CD4-positive, alpha-beta memory T cell (primary cell): Measurements from ENCODE around the gene UNC45B. TPM values are rescaled to one million over a fixed set of nuclear protein-coding genes. Genes with fewer than 3 reads are reported as not detected.

Experiments used
- CTCF ChIA-PET: fragments of 350-600 bp; sonication (Branson Sonifier 250); formaldehyde crosslinking; loops from one replicate; lab custom pipeline; 2021; ENCODE audit warnings: inconsistent platforms; ENCODE audit not compliant: partially characterized antibody; lab: Charles Lee
- POLR2A ChIA-PET: fragments of 350-600 bp; sonication (Branson Sonifier 250); formaldehyde crosslinking; loops from one replicate; lab custom pipeline; 2021; ENCODE audit not compliant: partially characterized antibody; lab: Charles Lee
- DNase-seq, 5 donors: peaks; one replicate each; pipeline versions ENCODE4 v3.0.0 to v3.0.0-alpha.2; 2020 to 2022; ENCODE audit warnings: mixed read lengths in 1 of 5
- H3K27ac ChIP-seq: one replicate; pipeline ENCODE4 v1.7.0; 2013; ENCODE audit warnings: low read depth, low read length
- H3K27me3 ChIP-seq: 2 replicates; pipeline ENCODE4 v1.7.0; 2013; ENCODE audit warnings: mild to moderate bottlenecking, low read length, moderate library complexity; ENCODE audit not compliant: insufficient read depth
- H3K36me3 ChIP-seq: 2 replicates; pipeline ENCODE4 v1.7.0; 2013; ENCODE audit warnings: mild to moderate bottlenecking, low read length, moderate library complexity; ENCODE audit not compliant: insufficient read depth
- H3K4me1 ChIP-seq: 2 replicates; pipeline ENCODE4 v1.7.0; 2013; ENCODE audit warnings: mild to moderate bottlenecking, low read length, moderate library complexity; ENCODE audit not compliant: insufficient read depth
- H3K4me3 ChIP-seq, 2 donors: one replicate each; pipeline ENCODE4 v1.7.0; 2013; ENCODE audit warnings: low read length in 2 of 2, mild to moderate bottlenecking in 1 of 2
- H3K9me3 ChIP-seq, 2 donors: one replicate each; pipeline ENCODE4 v1.7.0; 2013; ENCODE audit warnings: low read length in 2 of 2, control low read depth in 1 of 2; ENCODE audit not compliant: control insufficient read depth in 1 of 2
- H3K27ac Mint-ChIP-seq, 7 donors: one replicate each; pipeline ENCODE4 v1.8.0; 2020 to 2021; ENCODE audit warnings: mixed read lengths in 7 of 7, mild to moderate bottlenecking in 6 of 7, inconsistent platforms in 3 of 7, moderate library complexity in 3 of 7
- H3K27me3 Mint-ChIP-seq, 2 donors: one replicate each; pipeline ENCODE4 v1.8.0; 2020 to 2021; ENCODE audit warnings: mixed read lengths in 2 of 2
- H3K36me3 Mint-ChIP-seq, 2 donors: one replicate each; pipeline ENCODE4 v1.8.0; 2020 to 2021; ENCODE audit warnings: mixed read lengths in 2 of 2, inconsistent platforms in 1 of 2, mild to moderate bottlenecking in 1 of 2
- H3K4me1 Mint-ChIP-seq, 4 donors: one replicate each; pipeline ENCODE4 v1.8.0; 2020 to 2021; ENCODE audit warnings: mixed read lengths in 4 of 4, mild to moderate bottlenecking in 1 of 4
- H3K4me3 Mint-ChIP-seq, 8 donors: one replicate each; pipeline ENCODE4 v1.8.0; 2020 to 2021; ENCODE audit warnings: mixed read lengths in 8 of 8, mild to moderate bottlenecking in 7 of 8, moderate library complexity in 6 of 8, inconsistent platforms in 3 of 8
- H3K9me3 Mint-ChIP-seq, 8 donors: one replicate each; pipeline ENCODE4 v1.8.0; 2020 to 2021; ENCODE audit warnings: mixed read lengths in 8 of 8, mild to moderate bottlenecking in 5 of 8, inconsistent platforms in 3 of 8, moderate library complexity in 1 of 8
- intact Hi-C: fragments of 100-400 bp; cut with micrococcal nuclease; formaldehyde crosslinking; loops from one replicate; pipeline ENCODE4 v1.15.1; 2023
- polyA plus RNA-seq, 2 donors: library from polyadenylated mRNA; unstranded; fragments of 300-500 nt; fragmentation: Illumina TruSeq; gene quantifications; one replicate each; pipeline ENCODE4 v1.2.3, GENCODE V29; 2021
- total RNA-seq, 2 experiments: library from RNA; stranded (reverse); gene quantifications; one replicate each; pipeline ENCODE4 v1.2.3, GENCODE V29; 2021

Gene UNC45B
- total and polyA plus RNA-seq, 4 experiments from 2014 or later = 0.13 to 0.73 (median 0.64) TPM

DNA sequence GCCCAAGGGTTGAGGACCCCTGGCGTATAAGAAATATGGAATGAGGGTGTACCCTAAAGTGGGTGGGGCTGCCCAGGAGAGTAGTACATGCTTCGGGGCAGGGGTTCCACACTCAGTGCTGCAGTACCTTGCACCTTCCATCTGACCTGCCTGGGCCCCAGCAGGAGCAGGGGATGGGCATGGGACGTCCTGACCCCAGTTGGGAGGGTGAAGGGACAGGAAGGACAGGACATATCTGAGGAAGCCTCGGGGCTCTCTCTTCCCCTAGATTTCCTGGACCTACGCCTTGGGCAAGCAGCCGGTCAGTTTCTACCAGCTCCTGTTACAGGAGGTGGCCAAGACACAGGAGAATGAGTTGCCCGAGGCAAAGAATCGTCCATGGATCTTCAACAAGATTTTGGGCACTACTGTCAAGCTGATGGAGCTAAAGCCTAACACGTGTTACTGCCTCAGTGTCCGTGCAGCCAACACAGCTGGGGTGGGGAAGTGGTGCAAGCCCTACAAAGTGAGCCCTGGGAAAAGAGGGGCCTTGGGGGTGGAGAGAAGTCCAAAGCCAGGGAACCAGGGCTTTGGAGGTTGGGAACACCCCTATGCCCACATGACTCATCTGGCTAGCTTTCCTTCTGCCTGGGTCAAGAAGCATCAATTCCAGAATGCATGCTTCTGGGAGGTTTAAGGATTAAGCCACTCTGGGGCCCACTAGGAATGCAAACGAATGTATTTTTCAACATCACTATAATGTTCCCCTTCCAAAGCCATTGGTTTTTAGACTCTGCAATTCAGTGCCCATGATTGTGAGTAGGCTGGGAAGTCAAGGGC lies 18.3 kb upstream of the UNC45B start:
- intact Hi-C loops = no loop called here
- Mint-ChIP-seq H3K36me3 (peaks cover 16 to 37% of the 10 kb centered on the region in 2 donors), H3K27me3 (no peaks in the 10 kb centered on the region), H3K27ac (no peak overlapping the region), H3K4me3 (no peak overlapping the region), H3K4me1 (peaks cover 0 to 6% (median 0%) of the 10 kb centered on the region in 4 donors), H3K9me3 (no peaks in the 10 kb centered on the region)
- H3K27me3 ChIP-seq = no peaks in the 10 kb centered on the region
- H3K4me3 ChIP-seq = no peak overlapping the region
- no peaks in the 10 kb centered on the region for H3K4me1 ChIP-seq
- POLR2A ChIA-PET = interaction anchor here (0.6 to 2.0 kb wide), 3 partner anchors 11 to 680 kb away, joined by 4 to 6 read pairs (median 6); partner anchors contain the start of gene TAF15
- H3K27ac ChIP-seq = no peak overlapping the region
- DNase-seq = no peak
- H3K9me3 ChIP-seq = no peaks in the 10 kb centered on the region
- CTCF ChIA-PET = interaction anchor here (3.1 kb wide), 1 partner anchor 10 kb away, joined by 14 read pairs; the partner anchor contains the start of gene RAD51D
- H3K36me3 ChIP-seq = peaks cover 29% of the 10 kb centered on the region

DNA sequence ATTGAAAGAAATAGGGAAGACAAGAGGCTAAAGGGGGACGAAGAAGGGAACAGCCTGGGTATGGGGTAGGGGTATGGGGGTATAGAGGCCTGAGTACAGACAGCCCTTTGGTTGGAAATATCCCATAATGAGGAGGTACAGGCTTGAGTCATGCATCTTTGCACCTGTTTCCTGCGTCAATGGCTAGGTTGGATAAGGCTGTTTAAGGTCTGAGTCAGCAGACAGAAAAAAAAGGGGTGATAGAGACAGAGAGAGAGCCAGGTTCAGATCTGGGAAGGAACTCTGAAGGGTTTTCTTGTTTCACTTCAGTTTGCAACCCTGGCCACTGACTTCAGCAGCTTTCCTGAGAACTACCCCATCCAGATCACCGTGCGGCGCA lies 17.7 kb upstream of the UNC45B start:
- H3K36me3 Mint-ChIP-seq = peaks cover 16 to 43% of the 10 kb centered on the region in 2 donors
- CTCF ChIA-PET = interaction anchor here (3.1 kb wide), 1 partner anchor 10 kb away, joined by 14 read pairs; the partner anchor contains the start of gene RAD51D
- no peak overlapping the region for H3K27ac Mint-ChIP-seq
- no peak for DNase-seq
- no peaks in the 10 kb centered on the region for H3K27me3 ChIP-seq
- H3K27me3 Mint-ChIP-seq = no peaks in the 10 kb centered on the region
- no peaks in the 10 kb centered on the region for H3K9me3 Mint-ChIP-seq
- no peak overlapping the region for H3K4me3 ChIP-seq
- H3K4me1 ChIP-seq = no peaks in the 10 kb centered on the region
- intact Hi-C loops = no loop called here
- H3K27ac ChIP-seq = no peak overlapping the region
- POLR2A ChIA-PET = interaction anchor here (1.4 to 2.0 kb wide), 3 partner anchors 11 to 679 kb away, joined by 3 to 6 read pairs (median 4); partner anchors contain the start of gene TAF15
- H3K9me3 ChIP-seq = no peaks in the 10 kb centered on the region
- H3K36me3 ChIP-seq = peaks cover 35% of the 10 kb centered on the region
- H3K4me3 Mint-ChIP-seq = no peak overlapping the region
- H3K4me1 Mint-ChIP-seq = peaks cover 0 to 6% (median 0%) of the 10 kb centered on the region in 4 donors

DNA sequence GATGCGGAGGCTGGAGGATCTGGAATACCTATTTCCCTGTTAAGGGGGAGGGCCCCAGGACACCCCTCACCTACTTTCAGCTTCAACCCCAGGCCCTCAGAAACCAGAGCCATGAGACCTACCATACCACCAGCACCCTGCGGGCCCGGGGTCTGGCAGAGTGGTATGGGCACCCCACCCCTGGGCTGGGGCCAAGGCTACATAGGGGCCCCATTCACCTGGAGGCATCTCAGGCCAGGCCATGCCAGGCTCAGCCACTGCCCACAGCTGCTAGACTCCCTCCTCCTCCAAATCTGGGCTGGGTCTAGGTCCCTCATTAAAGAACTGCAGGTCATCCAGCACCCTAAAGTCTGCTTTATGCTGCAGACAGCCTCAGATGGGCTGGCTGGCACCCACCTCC lies 17.2 kb upstream of the UNC45B start:
- Histone ChIP-seq H3K4me3 (no peak overlapping the region), H3K36me3 (peaks cover 39% of the 10 kb centered on the region), H3K27me3 (no peaks in the 10 kb centered on the region), H3K27ac (no peak overlapping the region), H3K9me3 (no peaks in the 10 kb centered on the region), H3K4me1 (no peaks in the 10 kb centered on the region)
- no peak overlapping the region for H3K4me3 Mint-ChIP-seq
- H3K36me3 Mint-ChIP-seq = peaks cover 20 to 47% of the 10 kb centered on the region in 2 donors
- peaks cover 0 to 6% (median 0%) of the 10 kb centered on the region in 4 donors for H3K4me1 Mint-ChIP-seq
- intact Hi-C loops = no loop called here
- H3K27me3 Mint-ChIP-seq = no peaks in the 10 kb centered on the region
- H3K9me3 Mint-ChIP-seq = no peaks in the 10 kb centered on the region
- H3K27ac Mint-ChIP-seq = no peak overlapping the region
- ChIA-PET CTCF (no interaction called here), POLR2A (interaction anchor here (1.4 to 2.0 kb wide), 3 partner anchors 11 to 679 kb away, joined by 3 to 6 read pairs (median 4); partner anchors contain the start of gene TAF15)
- DNase-seq = no peak

DNA sequence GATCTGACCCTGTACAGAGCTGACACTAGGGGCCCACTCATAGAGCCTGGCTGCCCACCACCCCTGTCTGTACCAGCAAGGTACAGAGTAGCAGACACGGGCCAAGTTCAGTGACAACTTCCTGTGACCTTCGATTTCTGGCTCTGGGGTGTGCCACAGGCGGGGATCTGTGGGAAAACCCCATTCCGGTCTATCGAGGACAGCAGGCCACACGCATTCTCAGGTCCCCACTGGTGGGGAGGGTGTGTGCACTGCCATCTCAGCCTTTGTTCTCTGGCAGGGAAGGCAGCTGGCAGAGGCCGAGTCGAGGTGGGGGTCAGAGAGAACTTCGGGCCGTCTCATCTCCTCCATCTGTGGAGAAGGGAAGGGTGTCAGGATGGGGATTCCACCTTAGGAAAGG lies 15.5 kb upstream of the UNC45B start:
- no peak for DNase-seq
- Histone ChIP-seq H3K4me1 (no peaks in the 10 kb centered on the region), H3K4me3 (no peak overlapping the region), H3K27me3 (no peaks in the 10 kb centered on the region), H3K36me3 (peaks cover 56% of the 10 kb centered on the region), H3K9me3 (no peaks in the 10 kb centered on the region), H3K27ac (no peak overlapping the region)
- intact Hi-C loops = no loop called here
- H3K4me1 Mint-ChIP-seq = peaks cover 0 to 6% (median 0%) of the 10 kb centered on the region in 4 donors
- H3K36me3 Mint-ChIP-seq = peaks cover 26 to 64% of the 10 kb centered on the region in 2 donors
- H3K27me3 Mint-ChIP-seq = no peaks in the 10 kb centered on the region
- CTCF ChIA-PET = no interaction called here
- H3K4me3 Mint-ChIP-seq = no peak overlapping the region
- POLR2A ChIA-PET = no interaction called here
- no peak overlapping the region for H3K27ac Mint-ChIP-seq
- no peaks in the 10 kb centered on the region for H3K9me3 Mint-ChIP-seq

DNA sequence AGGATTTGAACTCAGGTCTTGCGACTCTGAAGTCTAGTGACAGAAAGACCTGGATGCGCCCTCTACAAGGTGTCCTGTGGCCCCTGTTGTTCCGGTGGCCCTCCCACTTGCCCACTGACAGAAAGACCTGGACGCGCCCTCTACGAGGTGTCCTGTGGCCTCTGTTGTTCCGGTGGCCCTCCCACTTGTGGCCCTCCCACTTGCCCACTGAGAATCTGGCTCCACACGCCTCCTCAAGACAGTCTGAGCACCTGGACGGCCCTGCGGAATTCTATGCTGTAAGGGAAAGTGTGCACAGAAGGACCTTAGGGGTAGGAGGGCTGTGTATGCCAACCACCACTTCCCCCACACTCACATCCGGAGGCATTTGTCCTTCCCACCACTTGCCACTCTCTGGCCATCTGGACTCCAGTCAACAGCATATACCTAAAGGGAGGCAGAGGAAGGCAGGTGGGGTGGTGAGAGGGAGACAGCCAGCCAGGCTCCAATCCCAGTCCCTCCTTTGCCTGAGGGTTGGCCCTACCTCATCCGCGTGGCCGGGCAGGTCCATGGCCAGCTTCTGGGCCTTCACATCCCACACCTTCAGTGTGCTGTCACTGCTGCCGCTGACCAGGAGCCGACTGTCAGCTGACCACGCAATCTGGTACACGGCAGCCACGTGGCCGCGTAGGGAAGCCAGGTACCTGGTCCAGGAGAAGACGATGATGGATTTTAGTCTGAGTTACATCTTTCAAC lies 14.6 kb upstream of the UNC45B start:
- H3K27ac ChIP-seq = no peak overlapping the region
- Mint-ChIP-seq H3K36me3 (peaks cover 26 to 72% of the 10 kb centered on the region in 2 donors), H3K27me3 (no peaks in the 10 kb centered on the region), H3K4me1 (peaks cover 0 to 6% (median 0%) of the 10 kb centered on the region in 4 donors), H3K27ac (no peak overlapping the region), H3K4me3 (no peak overlapping the region), H3K9me3 (no peaks in the 10 kb centered on the region)
- no peaks in the 10 kb centered on the region for H3K27me3 ChIP-seq
- intact Hi-C loops = no loop called here
- POLR2A ChIA-PET = interaction anchor here (0.6 kb wide), 1 partner anchor 55 kb away, joined by 4 read pairs; no protein-coding TSS in a partner anchor
- no peak for DNase-seq
- peaks cover 63% of the 10 kb centered on the region for H3K36me3 ChIP-seq
- no peaks in the 10 kb centered on the region for H3K4me1 ChIP-seq
- CTCF ChIA-PET = no interaction called here
- H3K9me3 ChIP-seq = no peaks in the 10 kb centered on the region
- no peak overlapping the region for H3K4me3 ChIP-seq

DNA sequence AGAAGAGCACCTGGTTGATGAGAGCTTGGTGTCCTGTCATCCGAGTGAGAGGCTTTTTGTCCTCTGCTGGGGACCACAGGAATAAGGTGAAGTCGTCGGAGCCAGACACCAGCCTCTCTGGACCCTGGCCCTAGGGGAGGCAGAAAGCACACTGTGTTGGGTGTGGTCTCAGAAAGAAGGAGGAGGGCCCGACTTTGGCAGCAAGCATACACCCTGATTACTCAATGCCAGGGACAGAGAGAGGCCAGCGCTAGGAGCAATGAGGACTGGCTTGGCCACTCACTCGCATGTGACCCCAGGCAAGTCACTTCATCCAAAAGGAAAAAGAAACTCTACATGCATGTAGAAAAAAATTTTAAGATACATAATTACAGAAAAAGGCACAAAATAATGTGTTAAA lies 12.3 kb upstream of the UNC45B start:
- H3K4me1 ChIP-seq = no peaks in the 10 kb centered on the region
- Mint-ChIP-seq H3K27ac (peak overlapping the region in 1 of 7 donors; percentile 48), H3K9me3 (no peaks in the 10 kb centered on the region), H3K27me3 (no peaks in the 10 kb centered on the region), H3K4me1 (peaks cover 0 to 8% (median 1%) of the 10 kb centered on the region in 4 donors), H3K4me3 (no peak overlapping the region), H3K36me3 (peaks cover 26 to 88% of the 10 kb centered on the region in 2 donors)
- intact Hi-C loops = no loop called here
- no peaks in the 10 kb centered on the region for H3K9me3 ChIP-seq
- H3K36me3 ChIP-seq = peaks cover 78% of the 10 kb centered on the region
- POLR2A ChIA-PET = no interaction called here
- CTCF ChIA-PET = interaction anchor here (0.7 kb wide), 1 partner anchor 613 kb away, joined by 3 read pairs; no protein-coding TSS in a partner anchor
- no peak for DNase-seq
- no peaks in the 10 kb centered on the region for H3K27me3 ChIP-seq
- H3K4me3 ChIP-seq = no peak overlapping the region
- H3K27ac ChIP-seq = no peak overlapping the region

DNA sequence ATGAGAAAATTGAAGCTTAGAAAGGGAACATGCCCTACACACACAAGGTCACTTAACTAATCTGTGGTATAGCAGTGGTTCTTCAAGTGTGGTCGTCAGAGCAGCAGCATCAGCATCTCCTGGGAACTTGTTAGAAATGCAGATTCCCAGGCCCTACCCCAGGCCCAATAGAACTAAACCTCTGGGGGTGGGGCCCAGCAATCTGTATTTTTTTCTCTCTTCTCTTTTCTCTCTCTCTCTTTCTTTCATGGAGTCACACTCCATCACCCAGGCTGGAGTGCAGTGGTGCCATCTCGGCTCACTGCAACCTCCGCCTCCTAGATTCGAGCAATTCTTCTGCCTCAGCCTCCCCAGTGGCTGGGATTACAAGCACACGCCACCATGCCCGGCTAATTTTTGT lies 9.4 kb upstream of the UNC45B start:
- Mint-ChIP-seq H3K36me3 (peaks cover 20 to 68% of the 10 kb centered on the region in 2 donors), H3K4me1 (peaks cover 7 to 30% (median 16%) of the 10 kb centered on the region in 4 donors), H3K27ac (peak overlapping the region in 2 of 7 donors; percentile 47), H3K27me3 (no peaks in the 10 kb centered on the region), H3K9me3 (no peaks in the 10 kb centered on the region), H3K4me3 (peak overlapping the region in 1 of 8 donors; percentile 49)
- Histone ChIP-seq H3K4me1 (peaks cover 14% of the 10 kb centered on the region), H3K9me3 (no peaks in the 10 kb centered on the region), H3K4me3 (no peak overlapping the region), H3K27me3 (no peaks in the 10 kb centered on the region), H3K36me3 (peaks cover 61% of the 10 kb centered on the region), H3K27ac (no peak overlapping the region)
- intact Hi-C loops = no loop called here
- no peak for DNase-seq
- ChIA-PET CTCF (interaction anchor here (1.1 kb wide), 1 partner anchor 10 kb away, joined by 3 read pairs; no protein-coding TSS in a partner anchor), POLR2A (no interaction called here)
